H1 (cell line): Measurements from ENCODE around the gene ARID5B.

Source experiments
- CBX8 ChIP-seq: fragments of 300-800, 300-1000 bp; sonication (generic); IDR thresholded peaks from 2 replicates; pipeline ENCODE4 v1.7.1; 2016; ENCODE audit warnings: low read depth, low read length, borderline replicate concordance
- EZH2 ChIP-seq: fragments of 200-600 bp; sonication (generic); IDR thresholded peaks from 2 replicates; pipeline ENCODE4 v1.7.1; 2012; ENCODE audit warnings: low read depth, mild to moderate bottlenecking, moderate library complexity, low read length, inconsistent platforms; ENCODE audit not compliant: severe bottlenecking
- GABPA ChIP-seq: IDR thresholded peaks from 2 replicates; pipeline ENCODE4 v1.6.1; 2011; ENCODE audit warnings: mild to moderate bottlenecking, low read length, moderate library complexity, borderline replicate concordance; ENCODE audit not compliant: insufficient read depth
- HDAC2 ChIP-seq, 2 experiments: fragments of 300-600 bp in 1 of 2; sonication (generic) in 1 of 2; IDR thresholded peaks; 2 replicates each; pipeline ENCODE4 v1.6.1; 2011 to 2012; ENCODE audit warnings: low read depth in 2 of 2, low read length in 2 of 2, mild to moderate bottlenecking in 2 of 2, moderate library complexity in 2 of 2, borderline replicate concordance in 1 of 2, inconsistent platforms in 1 of 2
- MAFK ChIP-seq: IDR thresholded peaks from 2 replicates; pipeline ENCODE4 v1.6.1; 2012; ENCODE audit warnings: low read depth, mild to moderate bottlenecking, improper control_type of control experiment, low read length
- POLR2A ChIP-seq, 2 experiments: IDR thresholded peaks; 1 replicate in 1 of 2; 2 replicates in 1 of 2; pipeline ENCODE4 v1.6.1; 2011; ENCODE audit warnings: low read depth in 2 of 2, low read length in 2 of 2, mild to moderate bottlenecking in 2 of 2; ENCODE audit errors: control extremely low read depth in 1 of 2
- POLR2AphosphoS5 ChIP-seq: IDR thresholded peaks from 2 replicates; pipeline ENCODE4 v1.6.1; 2011; ENCODE audit warnings: low read depth, low read length
- RFX5 ChIP-seq: IDR thresholded peaks from 2 replicates; pipeline ENCODE4 v1.6.1; 2011; ENCODE audit warnings: low read depth, low read length, improper control_type of control experiment, borderline replicate concordance
- SP1 ChIP-seq: IDR thresholded peaks from 2 replicates; pipeline ENCODE4 v1.6.1; 2011; ENCODE audit warnings: low read depth, low read length
- SRF ChIP-seq: IDR thresholded peaks from 2 replicates; pipeline ENCODE4 v1.6.1; 2011; ENCODE audit warnings: mild to moderate bottlenecking, low read depth, low read length, moderate library complexity
- TAF1 ChIP-seq: IDR thresholded peaks from 2 replicates; pipeline ENCODE4 v1.6.1; 2011; ENCODE audit warnings: mild to moderate bottlenecking, low read depth, low read length
- TCF12 ChIP-seq: IDR thresholded peaks from 2 replicates; pipeline ENCODE4 v1.6.1; 2011; ENCODE audit warnings: low read depth, mild to moderate bottlenecking, low read length
- TF ChIP-seq, protein P1 (sequence below): IDR thresholded peaks from 2 replicates; pipeline ENCODE4 v1.6.1; 2012; ENCODE audit warnings: inconsistent platforms
- TF ChIP-seq, protein P2 (sequence below), 3 experiments: IDR thresholded peaks; 1 replicate in 2 of 3; 2 replicates in 1 of 3; pipeline versions ENCODE4 v1.5.1 to v1.6.1; 2011; ENCODE audit warnings: low read length in 3 of 3, mild to moderate bottlenecking in 3 of 3, inconsistent platforms in 2 of 3, low read depth in 1 of 3, moderate library complexity in 1 of 3; ENCODE audit not compliant: insufficient read depth in 1 of 3; ENCODE audit errors: control extremely low read depth in 1 of 3

DNA sequence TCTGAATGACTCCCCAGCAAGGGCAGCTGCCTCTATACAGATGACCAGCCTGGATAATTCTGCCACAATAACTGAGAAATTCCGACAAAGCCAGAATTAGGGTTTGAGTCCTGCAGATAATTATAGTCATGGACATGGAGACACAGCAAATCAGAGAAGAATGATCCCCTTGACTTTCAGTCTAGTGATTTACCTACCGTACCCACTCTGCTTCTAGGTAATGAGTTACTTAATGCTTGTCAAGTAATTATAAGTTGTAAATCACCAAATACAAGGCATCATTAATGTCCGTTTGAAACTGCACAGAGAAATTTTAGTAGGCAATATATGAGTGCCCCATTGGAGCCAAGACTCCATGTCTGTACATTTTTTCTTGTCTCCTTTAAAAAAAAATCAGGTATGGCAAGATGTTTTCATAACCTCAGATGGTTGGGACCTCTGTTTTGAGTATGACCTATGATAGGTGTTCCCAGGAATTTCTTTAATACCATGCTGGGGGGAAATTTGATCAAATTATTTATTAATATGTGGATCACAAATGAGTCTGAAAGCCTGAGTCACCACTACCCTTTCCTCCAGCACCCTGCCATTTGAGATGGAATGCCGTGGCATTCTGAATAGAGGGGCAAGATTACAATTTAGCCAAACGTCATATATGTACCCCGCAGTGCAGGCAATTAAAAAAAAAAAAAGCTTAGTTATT, 5.5 kb upstream of the ARID5B start:
- TF ChIP-seq, protein P1, sequence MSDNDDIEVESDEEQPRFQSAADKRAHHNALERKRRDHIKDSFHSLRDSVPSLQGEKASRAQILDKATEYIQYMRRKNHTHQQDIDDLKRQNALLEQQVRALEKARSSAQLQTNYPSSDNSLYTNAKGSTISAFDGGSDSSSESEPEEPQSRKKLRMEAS: no peak
- TF ChIP-seq RFX5 (no peak), TAF1 (no peak), TCF12 (no peak), POLR2A (IDR thresholded peaks at IDR 0.05; ENCODE audit: control extremely low read depth in 1 of 2, low read depth in 2 of 2, low read length in 2 of 2) (no peak), HDAC2 (IDR thresholded peaks at IDR 0.05; ENCODE audit: borderline replicate concordance in 1 of 2, low read depth in 2 of 2, low read length in 2 of 2) (no peak), EZH2 (no peak), GABPA (no peak), MAFK (no peak), CBX8 (no peak), SP1 (no peak), SRF (no peak), POLR2AphosphoS5 (no peak)
- TF ChIP-seq, protein P2, sequence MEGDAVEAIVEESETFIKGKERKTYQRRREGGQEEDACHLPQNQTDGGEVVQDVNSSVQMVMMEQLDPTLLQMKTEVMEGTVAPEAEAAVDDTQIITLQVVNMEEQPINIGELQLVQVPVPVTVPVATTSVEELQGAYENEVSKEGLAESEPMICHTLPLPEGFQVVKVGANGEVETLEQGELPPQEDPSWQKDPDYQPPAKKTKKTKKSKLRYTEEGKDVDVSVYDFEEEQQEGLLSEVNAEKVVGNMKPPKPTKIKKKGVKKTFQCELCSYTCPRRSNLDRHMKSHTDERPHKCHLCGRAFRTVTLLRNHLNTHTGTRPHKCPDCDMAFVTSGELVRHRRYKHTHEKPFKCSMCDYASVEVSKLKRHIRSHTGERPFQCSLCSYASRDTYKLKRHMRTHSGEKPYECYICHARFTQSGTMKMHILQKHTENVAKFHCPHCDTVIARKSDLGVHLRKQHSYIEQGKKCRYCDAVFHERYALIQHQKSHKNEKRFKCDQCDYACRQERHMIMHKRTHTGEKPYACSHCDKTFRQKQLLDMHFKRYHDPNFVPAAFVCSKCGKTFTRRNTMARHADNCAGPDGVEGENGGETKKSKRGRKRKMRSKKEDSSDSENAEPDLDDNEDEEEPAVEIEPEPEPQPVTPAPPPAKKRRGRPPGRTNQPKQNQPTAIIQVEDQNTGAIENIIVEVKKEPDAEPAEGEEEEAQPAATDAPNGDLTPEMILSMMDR (IDR thresholded peaks at IDR 0.05; ENCODE audit: control extremely low read depth in 1 of 3, insufficient read depth in 1 of 3, low read depth in 1 of 3, low read length in 3 of 3): no peak
